Smooth muscle cell (in vitro differentiated cells): ENCODE measurements around the gene PCSK5. TPM values are rescaled to one million over a fixed set of nuclear protein-coding genes. Genes with fewer than 3 reads are reported as not detected.

Source experiments
- DNase-seq: peaks from one replicate; lab custom pipeline; 2025; ENCODE audit not compliant: unreplicated experiment; lab: John Stamatoyannopoulos, UW
- H2AFZ ChIP-seq: fragments of 200-600 bp; sonication (generic); 2 replicates; pipeline ENCODE4 v1.6.0; 2016; ENCODE audit warnings: antibody characterized with exemption, low read depth, mild to moderate bottlenecking
- H3F3A ChIP-seq: fragments of 200-600 bp; sonication (generic); 2 replicates; pipeline ENCODE4 v1.6.0; 2017; ENCODE audit warnings: antibody characterized with exemption, low read depth
- H3K27ac ChIP-seq: fragments of 200-600 bp; sonication (generic); 2 replicates; pipeline ENCODE4 v1.5.1; 2016; ENCODE audit warnings: low read depth, mild to moderate bottlenecking
- H3K27me3 ChIP-seq: fragments of 200-600 bp; sonication (generic); 2 replicates; pipeline ENCODE4 v1.6.1; 2016; ENCODE audit warnings: low read depth, mild to moderate bottlenecking
- H3K36me3 ChIP-seq: fragments of 200-600 bp; sonication (generic); 2 replicates; pipeline ENCODE4 v1.5.1; 2016; ENCODE audit warnings: low read depth
- H3K4me1 ChIP-seq: fragments of 200-600 bp; sonication (generic); 2 replicates; pipeline ENCODE4 v1.5.1; 2016; ENCODE audit warnings: low read depth
- H3K4me2 ChIP-seq: fragments of 200-600 bp; sonication (generic); 2 replicates; pipeline ENCODE4 v1.6.0; 2016; ENCODE audit warnings: mild to moderate bottlenecking
- H3K4me3 ChIP-seq: fragments of 200-600 bp; sonication (generic); 2 replicates; pipeline ENCODE4 v1.5.1; 2016; ENCODE audit warnings: mild to moderate bottlenecking
- H3K79me2 ChIP-seq: fragments of 200-600 bp; sonication (generic); 2 replicates; pipeline ENCODE4 v1.6.0; 2016; ENCODE audit warnings: low read depth, mild to moderate bottlenecking
- H3K9ac ChIP-seq: fragments of 200-600 bp; sonication (generic); 2 replicates; pipeline ENCODE4 v1.6.0; 2016; ENCODE audit warnings: low read depth
- H3K9me3 ChIP-seq: fragments of 200-600 bp; sonication (generic); replicated peaks from 2 replicates; pipeline ENCODE4 v1.5.1; 2016; ENCODE audit warnings: low read depth
- H4K20me1 ChIP-seq: fragments of 200-600 bp; sonication (generic); 2 replicates; pipeline ENCODE4 v1.6.0; 2016; ENCODE audit warnings: low read depth
- WGBS: methylation state at CpG from one replicate; pipeline ENCODE4 v1.1.7; 2016; ENCODE audit warnings: low lambda C conversion rate; 5-methylcytosine and 5-hydroxymethylcytosine counted together
- polyA plus RNA-seq: library from polyadenylated mRNA; unstranded; fragments of >200 nt; fragmentation: Nextera tagmentation; extraction: Ambion mirVana; gene quantifications from 2 replicates; pipeline ENCODE4 v1.2.1, GENCODE V29; 2016
- total RNA-seq: library from RNA; depleted of rRNA; stranded (reverse); fragments of >200 nt; gene quantifications from 2 replicates; pipeline ENCODE4 v1.2.3, GENCODE V29; 2014
- TF ChIP-seq, protein P1 (sequence below): fragments of 200-600 bp; sonication (generic); IDR thresholded peaks from 2 replicates; pipeline ENCODE4 v1.5.1; 2017; ENCODE audit warnings: borderline replicate concordance, mild to moderate bottlenecking, antibody characterized with exemption; ENCODE audit not compliant: insufficient read depth, poor library complexity, severe bottlenecking

Gene PCSK5
- total and polyA plus RNA-seq, 2 experiments from 2014 or later: 2.3 to 2.8 TPM

DNA sequence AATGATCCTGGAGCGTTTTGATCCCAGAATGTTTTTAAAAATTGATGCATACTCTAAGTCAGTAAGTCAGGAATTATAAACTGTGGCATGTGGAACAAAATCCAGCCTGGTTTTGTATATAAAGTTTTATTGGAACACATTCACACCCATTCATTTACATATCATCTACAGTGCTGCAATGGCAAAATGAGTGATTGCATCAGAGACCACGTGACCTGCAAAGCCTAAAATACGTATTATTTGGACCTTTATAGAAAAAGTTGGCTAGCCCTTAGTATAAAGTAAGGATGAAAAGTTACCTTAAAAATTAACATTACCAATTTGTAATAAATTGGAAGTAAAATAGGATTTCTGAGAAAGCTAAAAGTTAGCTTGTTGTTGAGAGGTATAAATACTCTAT is 95.0 kb downstream of the PCSK5 start:
- TF ChIP-seq, protein P1, sequence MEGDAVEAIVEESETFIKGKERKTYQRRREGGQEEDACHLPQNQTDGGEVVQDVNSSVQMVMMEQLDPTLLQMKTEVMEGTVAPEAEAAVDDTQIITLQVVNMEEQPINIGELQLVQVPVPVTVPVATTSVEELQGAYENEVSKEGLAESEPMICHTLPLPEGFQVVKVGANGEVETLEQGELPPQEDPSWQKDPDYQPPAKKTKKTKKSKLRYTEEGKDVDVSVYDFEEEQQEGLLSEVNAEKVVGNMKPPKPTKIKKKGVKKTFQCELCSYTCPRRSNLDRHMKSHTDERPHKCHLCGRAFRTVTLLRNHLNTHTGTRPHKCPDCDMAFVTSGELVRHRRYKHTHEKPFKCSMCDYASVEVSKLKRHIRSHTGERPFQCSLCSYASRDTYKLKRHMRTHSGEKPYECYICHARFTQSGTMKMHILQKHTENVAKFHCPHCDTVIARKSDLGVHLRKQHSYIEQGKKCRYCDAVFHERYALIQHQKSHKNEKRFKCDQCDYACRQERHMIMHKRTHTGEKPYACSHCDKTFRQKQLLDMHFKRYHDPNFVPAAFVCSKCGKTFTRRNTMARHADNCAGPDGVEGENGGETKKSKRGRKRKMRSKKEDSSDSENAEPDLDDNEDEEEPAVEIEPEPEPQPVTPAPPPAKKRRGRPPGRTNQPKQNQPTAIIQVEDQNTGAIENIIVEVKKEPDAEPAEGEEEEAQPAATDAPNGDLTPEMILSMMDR: no peak
- DNase-seq: no peak
- Histone ChIP-seq H4K20me1 (no peaks in the 10 kb centered on the region), H3K79me2 (no peaks in the 10 kb centered on the region), H3K4me2 (no peak overlapping the region), H3K27ac (no peak overlapping the region), H3F3A (no peaks in the 10 kb centered on the region), H3K4me3 (no peak overlapping the region), H3K9ac (no peak overlapping the region), H3K4me1 (no peaks in the 10 kb centered on the region), H3K36me3 (no peaks in the 10 kb centered on the region), H3K27me3 (no peaks in the 10 kb centered on the region), H2AFZ (no peak overlapping the region), H3K9me3 (no peaks in the 10 kb centered on the region)
- WGBS: 93% methylated on average over 3 of the region's 3 CpGs

DNA sequence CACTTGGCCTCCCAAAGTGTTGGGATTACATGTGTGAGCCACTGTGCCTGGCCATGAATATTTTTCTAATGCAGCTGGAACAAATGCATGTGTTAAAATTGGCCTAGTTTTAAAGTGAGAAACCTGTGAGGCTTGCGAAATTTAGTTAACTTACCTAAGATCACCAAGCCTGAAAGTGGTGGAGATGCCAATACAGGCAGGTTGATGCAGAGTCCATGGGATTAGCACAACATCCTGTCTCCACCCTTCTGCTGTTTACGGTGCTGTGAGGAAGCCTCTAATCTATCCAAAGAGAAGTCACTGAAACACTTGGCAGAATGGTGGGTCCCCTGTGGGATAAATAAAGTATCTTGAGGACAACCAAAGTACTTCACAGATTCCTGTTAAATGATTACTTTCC is 98.2 kb downstream of the PCSK5 start:
- Histone ChIP-seq H4K20me1 (no peaks in the 10 kb centered on the region), H3K4me1 (no peaks in the 10 kb centered on the region), H3K4me3 (no peak overlapping the region), H3K9me3 (no peaks in the 10 kb centered on the region), H3K4me2 (no peak overlapping the region), H2AFZ (no peak overlapping the region), H3K9ac (no peak overlapping the region), H3K27ac (no peak overlapping the region), H3K79me2 (no peaks in the 10 kb centered on the region), H3K36me3 (no peaks in the 10 kb centered on the region), H3K27me3 (no peaks in the 10 kb centered on the region), H3F3A (no peaks in the 10 kb centered on the region)
- DNase-seq: no peak
- 94% methylated on average over 2 of the region's 2 CpGs for WGBS
- TF ChIP-seq, protein P1: no peak

DNA sequence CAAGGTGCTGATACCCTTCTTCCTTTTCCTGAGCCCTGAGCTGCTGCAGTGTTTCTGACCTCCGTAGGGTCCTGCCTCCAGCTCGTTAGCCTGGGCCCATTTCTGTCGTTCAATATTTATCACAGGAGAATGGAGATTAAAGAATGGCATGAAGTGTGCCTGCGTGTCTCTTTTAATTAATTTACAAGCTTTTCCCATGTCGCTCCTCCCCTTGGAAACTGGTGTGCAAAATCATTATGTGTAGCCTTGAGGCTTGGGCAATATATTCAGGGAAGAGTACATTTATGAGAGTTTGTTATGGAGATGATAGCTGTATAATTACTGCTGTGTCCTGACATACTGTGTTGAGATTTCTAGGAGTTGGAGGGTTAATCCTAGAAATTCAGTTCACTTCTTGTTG is 99.7 kb downstream of the PCSK5 start:
- no peaks in the 10 kb centered on the region for H3K27me3 ChIP-seq
- H3K9ac ChIP-seq: no peak overlapping the region
- H3K36me3 ChIP-seq: no peaks in the 10 kb centered on the region
- no peak for DNase-seq
- H3K4me1 ChIP-seq: no peaks in the 10 kb centered on the region
- TF ChIP-seq, protein P1: no peak
- no peaks in the 10 kb centered on the region for H4K20me1 ChIP-seq
- H3K9me3 ChIP-seq: no peaks in the 10 kb centered on the region
- no peak overlapping the region for H3K4me3 ChIP-seq
- H2AFZ ChIP-seq: no peak overlapping the region
- H3K4me2 ChIP-seq: no peak overlapping the region
- 84% methylated on average over 5 of the region's 5 CpGs for WGBS
- H3K79me2 ChIP-seq: no peaks in the 10 kb centered on the region
- H3K27ac ChIP-seq: no peak overlapping the region
- no peaks in the 10 kb centered on the region for H3F3A ChIP-seq

DNA sequence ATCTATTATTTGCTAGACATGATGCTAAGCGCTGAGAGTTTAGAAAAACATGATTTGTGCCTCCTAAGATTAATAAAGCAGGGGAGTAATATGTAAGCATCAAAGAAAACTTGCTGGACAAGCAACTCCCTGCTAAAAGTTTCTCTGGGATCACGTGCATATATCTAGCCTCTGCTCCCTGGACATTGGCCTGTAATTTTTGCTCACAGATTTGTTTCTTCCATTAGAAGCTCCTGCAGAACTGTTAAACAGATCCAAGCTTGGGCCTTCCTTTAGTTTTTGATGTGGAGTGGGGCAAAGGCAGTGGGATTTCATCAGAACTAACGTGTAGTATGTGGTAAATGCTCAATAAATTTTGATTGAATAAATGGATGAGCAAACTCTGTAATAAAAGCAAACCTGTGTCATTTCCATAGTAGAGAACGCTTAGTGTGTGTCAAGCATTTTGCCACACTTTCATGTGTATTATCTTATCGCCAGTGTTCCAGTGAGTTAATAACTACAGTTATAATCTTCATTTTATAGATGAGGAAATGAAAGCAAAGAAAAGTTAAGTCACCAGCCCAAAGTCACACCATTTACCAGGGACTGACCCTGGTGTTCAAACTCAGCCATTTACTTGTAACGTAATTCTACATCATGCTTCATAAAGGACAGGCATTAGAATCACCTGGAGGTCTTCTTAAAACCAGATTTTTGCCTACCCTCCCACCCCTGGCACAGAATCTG is 100.3 kb downstream of the PCSK5 start:
- no peaks in the 10 kb centered on the region for H3K27me3 ChIP-seq
- 93% methylated on average over 6 of the region's 6 CpGs for WGBS
- no peaks in the 10 kb centered on the region for H3K79me2 ChIP-seq
- H3K4me3 ChIP-seq: no peak overlapping the region
- no peaks in the 10 kb centered on the region for H4K20me1 ChIP-seq
- H3K27ac ChIP-seq: no peak overlapping the region
- no peak overlapping the region for H2AFZ ChIP-seq
- H3K9ac ChIP-seq: no peak overlapping the region
- no peaks in the 10 kb centered on the region for H3K4me1 ChIP-seq
- H3K9me3 ChIP-seq: no peaks in the 10 kb centered on the region
- H3K36me3 ChIP-seq: no peaks in the 10 kb centered on the region
- no peaks in the 10 kb centered on the region for H3F3A ChIP-seq
- TF ChIP-seq, protein P1: no peak
- H3K4me2 ChIP-seq: no peak overlapping the region
- DNase-seq: no peak
